Glomerular visceral epithelial cell (primary cell): Measurements from ENCODE around the gene CDH24.
A peak's percentile ranks its signal among the peaks of the same experiment; 100 is the strongest.

Experiments
- DNase-seq: peaks from one replicate; pipeline ENCODE4 v3.0.0-alpha.2; 2016; ENCODE audit errors: extremely low spot score

The CDH24 gene

GRCh38 chr14:23043754-23044153 lies 13.6 kb downstream of the CDH24 start:
- no peak for DNase-seq

- no peak for DNase-seq
Measured at GRCh38 chr14:23043145-23043544, 14.2 kb downstream of the CDH24 start.

- DNase-seq: no peak
Measured at GRCh38 chr14:23042162-23042965, 15.0 kb downstream of the CDH24 start, which contains the start of gene PSMB11. Gene PSMB11 (plus strand): TSS chr14:23042212. CDS start chr14:23042226, 14 bp downstream.

- no peak for DNase-seq
Measured at GRCh38 chr14:23041729-23042128, 15.6 kb downstream of the CDH24 start.

- DNase-seq: no peak
Measured at GRCh38 chr14:23040100-23040499, 17.2 kb downstream of the CDH24 start.

- DNase-seq: no peak
Measured at GRCh38 chr14:23035303-23036144, 21.8 kb downstream of the CDH24 start.

GRCh38 chr14:23034498-23035302 lies 22.6 kb downstream of the CDH24 start, which contains the start of gene PSMB5:
Gene PSMB5 (minus strand): TSS chr14:23034900. CDS start chr14:23034881, 19 bp downstream.
- DNase-seq: peak; percentile 95

- DNase-seq: no peak
Measured at GRCh38 chr14:23033801-23034497, 23.4 kb downstream of the CDH24 start.

GRCh38 chr14:23033251-23033727 lies 24.0 kb downstream of the CDH24 start:
- no peak for DNase-seq

- DNase-seq: no peak
Measured at GRCh38 chr14:23030936-23031335, 26.4 kb downstream of the CDH24 start.

- no peak for DNase-seq
Measured at GRCh38 chr14:23028799-23029198, 28.5 kb downstream of the CDH24 start.

GRCh38 chr14:23025151-23025814 lies 32.0 kb downstream of the CDH24 start:
- DNase-seq: no peak

- no peak for DNase-seq
Measured at GRCh38 chr14:23024612-23025075, 32.7 kb downstream of the CDH24 start.

GRCh38 chr14:23023795-23024152 lies 33.5 kb downstream of the CDH24 start:
- no peak for DNase-seq

GRCh38 chr14:23023022-23023794 lies 34.1 kb downstream of the CDH24 start:
- DNase-seq: no peak

- no peak for DNase-seq
Measured at GRCh38 chr14:23021889-23022442, 35.4 kb downstream of the CDH24 start.

GRCh38 chr14:23021434-23021833 lies 35.9 kb downstream of the CDH24 start:
- DNase-seq: no peak

GRCh38 chr14:23020143-23021128 lies 36.9 kb downstream of the CDH24 start:
- no peak for DNase-seq
